GM13977 (cell line): Measurements from ENCODE around the gene MAML3.

Experiments
- DNase-seq: peaks from one replicate; pipeline ENCODE4 v3.0.0; 2012; ENCODE audit warnings: low spot score
- CTCF ChIP-seq: IDR thresholded peaks from 2 replicates; pipeline ENCODE4 v1.5.1; 2012; ENCODE audit warnings: mild to moderate bottlenecking, control low read depth; ENCODE audit not compliant: insufficient read depth; ENCODE audit errors: extremely low read depth, missing control alignments
- in situ Hi-C: fragments of 300-500 bp; cut with MboI; formaldehyde crosslinking; loops from one replicate; pipeline ENCODE4 v1.12.0; 2022; ENCODE audit warnings: low sequenced_read_pairs, low pct_unique_long_range_greater_than_20kb, mixed read lengths, inconsistent platforms; ENCODE audit not compliant: unreplicated experiment

MAML3 gene

GRCh38 chr4:140102421-140102820 lies 51.6 kb downstream of the MAML3 start:
- DNase-seq = no peak
- no peak for TF ChIP-seq CTCF
- in situ Hi-C loops = no loop called here

- no peak for TF ChIP-seq CTCF
- in situ Hi-C loops = no loop called here
- DNase-seq = no peak
These were observed 53.2 kb downstream of the MAML3 start for GRCh38 chr4:140100771-140101170.

- DNase-seq = no peak
- TF ChIP-seq CTCF = no peak
- in situ Hi-C loops = no loop called here
These were observed 54.0 kb downstream of the MAML3 start for GRCh38 chr4:140099983-140100382.

- DNase-seq = no peak
- TF ChIP-seq CTCF = no peak
- in situ Hi-C loops = no loop called here
These were observed 55.4 kb downstream of the MAML3 start for GRCh38 chr4:140098455-140099160.

- in situ Hi-C loops = no loop called here
- TF ChIP-seq CTCF = no peak
- no peak for DNase-seq
These were observed 56.4 kb downstream of the MAML3 start for GRCh38 chr4:140097572-140097971.

GRCh38 chr4:140096921-140097320 lies 57.1 kb downstream of the MAML3 start:
- no peak for DNase-seq
- in situ Hi-C loops = no loop called here
- TF ChIP-seq CTCF = no peak
